A673 (cell line): ENCODE measurements around the gene SLC11A1. TPM values are rescaled to one million over a fixed set of nuclear protein-coding genes. Genes with fewer than 3 reads are reported as not detected.

Experiments used
- BruUV-seq: library from RNA; stranded (reverse); fragments of 400-500 nt; replicated peaks from 2 replicates; lab custom pipeline; 2021; lab: Mats Ljungman, UMichigan
- CTCF ChIA-PET: fragments of 300-600 bp; sonication (Branson Sonifier 250); formaldehyde crosslinking; loops from one replicate; lab custom pipeline; 2022; ENCODE audit warnings: antibody characterized with exemption; lab: Charles Lee
- POLR2A ChIA-PET: fragments of 300-600 bp; sonication (Branson Sonifier 250); formaldehyde crosslinking; loops from one replicate; lab custom pipeline; 2022; ENCODE audit warnings: antibody characterized with exemption; ENCODE audit not compliant: low non-redundant PET; lab: Charles Lee
- DNase-seq: peaks from one replicate; pipeline ENCODE4 v3.0.0-alpha.2; 2015; ENCODE audit warnings: low spot score
- H3K27ac ChIP-seq: fragments of 200-600 bp; sonication (generic); 2 replicates; pipeline ENCODE4 v1.5.1; 2016; ENCODE audit warnings: mixed run types, low read depth, mild to moderate bottlenecking, mixed read lengths, antibody characterized with exemption, low read length; ENCODE audit not compliant: poor library complexity, severe bottlenecking
- H3K27me3 ChIP-seq: fragments of 200-600 bp; sonication (generic); replicated peaks from 2 replicates; pipeline ENCODE4 v1.6.1; 2017; ENCODE audit warnings: mixed run types, low read depth, mild to moderate bottlenecking, mixed read lengths, antibody characterized with exemption, low read length; ENCODE audit not compliant: insufficient read depth, poor library complexity
- H3K36me3 ChIP-seq: fragments of 200-600 bp; sonication (generic); 2 replicates; pipeline ENCODE4 v1.6.1; 2016; ENCODE audit warnings: mixed run types, mild to moderate bottlenecking, mixed read lengths, antibody characterized with exemption, low read length; ENCODE audit not compliant: insufficient read depth, poor library complexity, severe bottlenecking
- H3K4me1 ChIP-seq: fragments of 200-600 bp; sonication (generic); 2 replicates; pipeline ENCODE4 v1.6.1; 2017; ENCODE audit warnings: mixed run types, mild to moderate bottlenecking, mixed read lengths, antibody characterized with exemption, low read length; ENCODE audit not compliant: insufficient read depth, poor library complexity, severe bottlenecking
- H3K4me3 ChIP-seq: fragments of 200-600 bp; sonication (generic); 2 replicates; pipeline ENCODE4 v1.5.1; 2016; ENCODE audit warnings: low read depth, mixed run types, mild to moderate bottlenecking, mixed read lengths, low read length; ENCODE audit not compliant: poor library complexity, severe bottlenecking
- H3K9me3 ChIP-seq: fragments of 200-600 bp; sonication (generic); 2 replicates; pipeline ENCODE4 v1.6.1; 2016; ENCODE audit warnings: mixed run types, low read depth, mild to moderate bottlenecking, mixed read lengths, antibody characterized with exemption, low read length; ENCODE audit not compliant: poor library complexity, severe bottlenecking
- CTCF ChIP-seq: fragments of 300-800, 200-600 bp; sonication (generic); conservative IDR thresholded peaks from 2 replicates; pipeline ENCODE4 v1.5.1; 2017; ENCODE audit warnings: low read depth, mild to moderate bottlenecking, antibody characterized with exemption, low read length, moderate library complexity, mixed read lengths
- EZH2 ChIP-seq: fragments of 200-600 bp; sonication (generic); IDR thresholded peaks from 2 replicates; pipeline ENCODE4 v1.6.1; 2017; ENCODE audit warnings: borderline replicate concordance, low read depth, mild to moderate bottlenecking, mixed read lengths, antibody characterized with exemption, low read length; ENCODE audit not compliant: poor library complexity, severe bottlenecking
- intact Hi-C: fragments of 100-400 bp; cut with micrococcal nuclease; formaldehyde crosslinking; loops from one replicate; pipeline ENCODE4 v1.10.0; 2022; ENCODE audit not compliant: unreplicated experiment
- total RNA-seq: library from RNA; stranded (reverse); gene quantifications from 2 replicates; pipeline ENCODE4 v1.2.3, GENCODE V29; 2021

Gene SLC11A1
- total RNA-seq, 1 experiment from 2014 or later = 0.09 TPM

- Histone ChIP-seq H3K27ac (peak overlapping the region; percentile 91), H3K9me3 (no peaks in the 10 kb centered on the region), H3K4me3 (peak overlapping the region; percentile 97), H3K36me3 (no peaks in the 10 kb centered on the region), H3K27me3 (no peaks in the 10 kb centered on the region), H3K4me1 (peaks cover 37% of the 10 kb centered on the region)
- intact Hi-C loops = loop anchor here (2.0 to 5.0 kb wide), 4 partner anchors 95 to 451 kb away; partner anchors contain the start of gene TMBIM1
- BruUV-seq = no TSS peak
- ChIA-PET POLR2A (interaction anchor here (0.6 kb wide), 1 partner anchor 106 kb away, joined by 3 read pairs; no protein-coding TSS in a partner anchor), CTCF (interaction anchor here (0.6 to 1.6 kb wide), 14 partner anchors 9 to 315 kb away, joined by 3 to 6 read pairs (median 3); partner anchors contain the start of genes ARPC2, PNKD and TTLL4)
- TF ChIP-seq CTCF = peak; percentile 87
- TF ChIP-seq EZH2 = no peak
- peak; percentile 98 for DNase-seq
Measured at GRCh38 chr2:218395826-218396687, 14.0 kb downstream of the SLC11A1 start.

GRCh38 chr2:218396688-218397462 is 14.8 kb downstream of the SLC11A1 start:
- H3K4me3 ChIP-seq = peak overlapping the region; percentile 97
- TF ChIP-seq EZH2 (no peak), CTCF (no peak)
- intact Hi-C loops = loop anchor here (2.0 to 5.0 kb wide), 3 partner anchors 96 to 450 kb away; no protein-coding TSS in a partner anchor
- H3K9me3 ChIP-seq = no peaks in the 10 kb centered on the region
- H3K36me3 ChIP-seq = peaks cover 4% of the 10 kb centered on the region
- H3K4me1 ChIP-seq = peaks cover 37% of the 10 kb centered on the region
- ChIA-PET POLR2A (interaction anchor here (0.6 kb wide), 1 partner anchor 105 kb away, joined by 3 read pairs; no protein-coding TSS in a partner anchor), CTCF (interaction anchor here (0.6 to 1.6 kb wide), 13 partner anchors 8 to 314 kb away, joined by 3 to 6 read pairs (median 3); partner anchors contain the start of genes ARPC2, PNKD and TTLL4)
- no peaks in the 10 kb centered on the region for H3K27me3 ChIP-seq
- no TSS peak for BruUV-seq
- peak; percentile 79 for DNase-seq
- H3K27ac ChIP-seq = peak overlapping the region; percentile 91

- H3K27me3 ChIP-seq = no peaks in the 10 kb centered on the region
- peaks cover 9% of the 10 kb centered on the region for H3K36me3 ChIP-seq
- intact Hi-C loops = loop anchor here (2.0 to 5.0 kb wide), 3 partner anchors 97 to 450 kb away; no protein-coding TSS in a partner anchor
- BruUV-seq = no TSS peak
- peaks cover 37% of the 10 kb centered on the region for H3K4me1 ChIP-seq
- peak overlapping the region; percentile 97 for H3K4me3 ChIP-seq
- no peaks in the 10 kb centered on the region for H3K9me3 ChIP-seq
- TF ChIP-seq CTCF (no peak), EZH2 (no peak)
- CTCF ChIA-PET = no interaction called here
- POLR2A ChIA-PET = no interaction called here
- DNase-seq = no peak
- H3K27ac ChIP-seq = peak overlapping the region; percentile 91
Measured at GRCh38 chr2:218397463-218397819, 15.4 kb downstream of the SLC11A1 start.
